ENCODE results near the gene FOXO3B. TPM values are rescaled to one million over a fixed set of nuclear protein-coding genes. Genes with fewer than 3 reads are reported as not detected.
A peak's percentile ranks its signal among the peaks of the same experiment; 100 is the strongest.
"Not testable (repeated sequence)": the region's sequence is repeated elsewhere in the genome, so short reads cannot be mapped to it uniquely, and the experiment has no call there.

FOXO3B gene
- total and polyA plus RNA-seq, 2 donors (not counting 1 experiment from before 2014, with no cell fraction given): 1.8 to 7.1 TPM

- H3K4me2 ChIP-seq (replicated peaks; ENCODE audit: low read depth, low read length, poor library complexity, severe bottlenecking): peak overlapping the region; percentile 66
- H3K4me1 Mint-ChIP-seq; DNase-seq; CTCF ChIA-PET; POLR2A ChIA-PET; H3K27ac ChIP-seq (ENCODE audit: low read length in 2 of 2); H4K20me1 ChIP-seq (ENCODE audit: control insufficient read depth, insufficient read depth, low read length, poor library complexity, severe bottlenecking); ATAC-seq (ENCODE audit: low read depth); H3K79me2 ChIP-seq (ENCODE audit: control insufficient read depth, insufficient read depth, low read length); H3K9me3 Mint-ChIP-seq (ENCODE audit: insufficient read depth); H3K27me3 Mint-ChIP-seq; H3K9me3 ChIP-seq (ENCODE audit: control extremely low read depth in 1 of 3, control insufficient read depth in 2 of 3, insufficient read depth in 1 of 3, low read length in 2 of 3); intact Hi-C loops (cut with micrococcal nuclease); H3K4me1 ChIP-seq (ENCODE audit: control insufficient read depth in 2 of 2, insufficient read depth in 2 of 2, low read length in 2 of 2); H3K27ac Mint-ChIP-seq; H3K36me3 ChIP-seq (replicated peaks in 1 of 2; ENCODE audit: control extremely low read depth in 1 of 2, control insufficient read depth in 1 of 2, extremely low read depth in 1 of 2, insufficient read depth in 2 of 2, low read length in 1 of 2); H3K27me3 ChIP-seq (replicated peaks in 1 of 4; ENCODE audit: control extremely low read depth in 1 of 4, control insufficient read depth in 3 of 4, insufficient read depth in 4 of 4, low read length in 3 of 4): not testable (repeated sequence)
- peak overlapping the region; percentile 76 for H3K9ac ChIP-seq (ENCODE audit: low read length)
- H3K4me3 ChIP-seq (ENCODE audit: control extremely low read depth in 1 of 5, extremely low read depth in 1 of 5, insufficient read depth in 1 of 5, low read depth in 2 of 5, low read length in 4 of 5): peak overlapping the region in 4 of 5 experiments; percentile 55 to 72 (median 60)
- WGBS (ENCODE audit: insufficient coverage): 34% methylated on average over 4 of the region's 8 CpGs
- peak overlapping the region; percentile 85 for H2AFZ ChIP-seq (ENCODE audit: insufficient read depth, low read depth, low read length, poor library complexity, severe bottlenecking)
- peak overlapping the region; percentile 92 for H3K4me3 Mint-ChIP-seq
Observed at GRCh38 chr17:18698473-18699103, 16.5 kb upstream of the FOXO3B start.

GRCh38 chr17:18695143-18695542 is 13.0 kb upstream of the FOXO3B start:
- intact Hi-C loops (cut with micrococcal nuclease); H3K9ac ChIP-seq (ENCODE audit: low read length); H3K9me3 Mint-ChIP-seq (ENCODE audit: insufficient read depth); H3K4me1 Mint-ChIP-seq; DNase-seq; H3K27me3 Mint-ChIP-seq; H3K79me2 ChIP-seq (ENCODE audit: control insufficient read depth, insufficient read depth, low read length); H3K27me3 ChIP-seq (replicated peaks in 1 of 4; ENCODE audit: control extremely low read depth in 1 of 4, control insufficient read depth in 3 of 4, insufficient read depth in 4 of 4, low read length in 3 of 4); H3K4me3 Mint-ChIP-seq; H3K36me3 ChIP-seq (replicated peaks in 1 of 2; ENCODE audit: control extremely low read depth in 1 of 2, control insufficient read depth in 1 of 2, extremely low read depth in 1 of 2, insufficient read depth in 2 of 2, low read length in 1 of 2); H3K4me3 ChIP-seq (ENCODE audit: control extremely low read depth in 1 of 5, extremely low read depth in 1 of 5, insufficient read depth in 1 of 5, low read depth in 2 of 5, low read length in 4 of 5); H3K27ac ChIP-seq (ENCODE audit: low read length in 2 of 2); CTCF ChIA-PET; ATAC-seq (ENCODE audit: low read depth); H3K9me3 ChIP-seq (ENCODE audit: control extremely low read depth in 1 of 3, control insufficient read depth in 2 of 3, insufficient read depth in 1 of 3, low read length in 2 of 3); H3K27ac Mint-ChIP-seq; H3K4me1 ChIP-seq (ENCODE audit: control insufficient read depth in 2 of 2, insufficient read depth in 2 of 2, low read length in 2 of 2); H4K20me1 ChIP-seq (ENCODE audit: control insufficient read depth, insufficient read depth, low read length, poor library complexity, severe bottlenecking); H3K4me2 ChIP-seq (replicated peaks; ENCODE audit: low read depth, low read length, poor library complexity, severe bottlenecking); H2AFZ ChIP-seq (ENCODE audit: insufficient read depth, low read depth, low read length, poor library complexity, severe bottlenecking); POLR2A ChIA-PET: not testable (repeated sequence)
- WGBS (ENCODE audit: insufficient coverage): 73% methylated on average over 2 of the region's 2 CpGs

- peak overlapping the region; percentile 71 for H3K9ac ChIP-seq (ENCODE audit: low read length)
- H3K4me2 ChIP-seq (replicated peaks; ENCODE audit: low read depth, low read length, poor library complexity, severe bottlenecking); H3K27ac ChIP-seq (ENCODE audit: low read length in 2 of 2); H3K4me1 Mint-ChIP-seq; H3K36me3 ChIP-seq (replicated peaks in 1 of 2; ENCODE audit: control extremely low read depth in 1 of 2, control insufficient read depth in 1 of 2, extremely low read depth in 1 of 2, insufficient read depth in 2 of 2, low read length in 1 of 2); H3K9me3 ChIP-seq (ENCODE audit: control extremely low read depth in 1 of 3, control insufficient read depth in 2 of 3, insufficient read depth in 1 of 3, low read length in 2 of 3); H3K9me3 Mint-ChIP-seq (ENCODE audit: insufficient read depth); CTCF ChIA-PET; H3K79me2 ChIP-seq (ENCODE audit: control insufficient read depth, insufficient read depth, low read length); H3K4me1 ChIP-seq (ENCODE audit: control insufficient read depth in 2 of 2, insufficient read depth in 2 of 2, low read length in 2 of 2); intact Hi-C loops (cut with micrococcal nuclease); H4K20me1 ChIP-seq (ENCODE audit: control insufficient read depth, insufficient read depth, low read length, poor library complexity, severe bottlenecking); DNase-seq; ATAC-seq (ENCODE audit: low read depth); POLR2A ChIA-PET; H3K27me3 Mint-ChIP-seq; H3K27me3 ChIP-seq (replicated peaks in 1 of 4; ENCODE audit: control extremely low read depth in 1 of 4, control insufficient read depth in 3 of 4, insufficient read depth in 4 of 4, low read length in 3 of 4): not testable (repeated sequence)
- peak overlapping the region; percentile 79 for H2AFZ ChIP-seq (ENCODE audit: insufficient read depth, low read depth, low read length, poor library complexity, severe bottlenecking)
- no CpG with 5 or more reads among the region's 3 CpGs for WGBS (ENCODE audit: insufficient coverage)
- peak overlapping the region in 4 of 5 experiments; percentile 52 to 67 (median 64) for H3K4me3 ChIP-seq (ENCODE audit: control extremely low read depth in 1 of 5, extremely low read depth in 1 of 5, insufficient read depth in 1 of 5, low read depth in 2 of 5, low read length in 4 of 5)
- H3K27ac Mint-ChIP-seq: peak overlapping the region; percentile 41
- peak overlapping the region; percentile 94 for H3K4me3 Mint-ChIP-seq
Observed at GRCh38 chr17:18682668-18683067, 554 bp upstream of the FOXO3B start.

- H3K9me3 Mint-ChIP-seq (ENCODE audit: insufficient read depth); H3K27me3 ChIP-seq (replicated peaks in 1 of 4; ENCODE audit: control extremely low read depth in 1 of 4, control insufficient read depth in 3 of 4, insufficient read depth in 4 of 4, low read length in 3 of 4); H3K4me3 Mint-ChIP-seq; H4K20me1 ChIP-seq (ENCODE audit: control insufficient read depth, insufficient read depth, low read length, poor library complexity, severe bottlenecking); H3K79me2 ChIP-seq (ENCODE audit: control insufficient read depth, insufficient read depth, low read length); DNase-seq; CTCF ChIA-PET; ATAC-seq (ENCODE audit: low read depth); H3K9me3 ChIP-seq (ENCODE audit: control extremely low read depth in 1 of 3, control insufficient read depth in 2 of 3, insufficient read depth in 1 of 3, low read length in 2 of 3); H3K4me3 ChIP-seq (ENCODE audit: control extremely low read depth in 1 of 5, extremely low read depth in 1 of 5, insufficient read depth in 1 of 5, low read depth in 2 of 5, low read length in 4 of 5); H3K27ac ChIP-seq (ENCODE audit: low read length in 2 of 2); H3K4me2 ChIP-seq (replicated peaks; ENCODE audit: low read depth, low read length, poor library complexity, severe bottlenecking); POLR2A ChIA-PET; H3K27ac Mint-ChIP-seq; H3K27me3 Mint-ChIP-seq; intact Hi-C loops (cut with micrococcal nuclease); H3K36me3 ChIP-seq (replicated peaks in 1 of 2; ENCODE audit: control extremely low read depth in 1 of 2, control insufficient read depth in 1 of 2, extremely low read depth in 1 of 2, insufficient read depth in 2 of 2, low read length in 1 of 2); H3K4me1 ChIP-seq (ENCODE audit: control insufficient read depth in 2 of 2, insufficient read depth in 2 of 2, low read length in 2 of 2); H2AFZ ChIP-seq (ENCODE audit: insufficient read depth, low read depth, low read length, poor library complexity, severe bottlenecking); H3K4me1 Mint-ChIP-seq; H3K9ac ChIP-seq (ENCODE audit: low read length): not testable (repeated sequence)
- 100% methylated on average over 4 of the region's 29 CpGs for WGBS (ENCODE audit: insufficient coverage)
Observed at GRCh38 chr17:18677381-18677780, 4.7 kb downstream of the FOXO3B start.

Measured in B cell (primary cell).